WERI-Rb-1 (cell line): ENCODE data around the gene DNM2.

Experiments used
- DNase-seq: peaks from one replicate; pipeline ENCODE4 v3.0.0-alpha.2; 2020
- H3K27ac ChIP-seq: fragments of 250-450 bp; sonication (Bioruptor Pico); 2 replicates; pipeline ENCODE4 v1.5.1; 2020; ENCODE audit warnings: mild to moderate bottlenecking, moderate library complexity
- H3K27me3 ChIP-seq: fragments of 250-450 bp; sonication (Bioruptor Pico); 2 replicates; pipeline ENCODE4 v1.5.1; 2021; ENCODE audit warnings: mild to moderate bottlenecking, low read depth, moderate library complexity; ENCODE audit not compliant: insufficient read depth, severe bottlenecking
- H3K36me3 ChIP-seq: fragments of 250-450 bp; sonication (Bioruptor Pico); 2 replicates; pipeline ENCODE4 v1.5.1; 2020; ENCODE audit warnings: mild to moderate bottlenecking, moderate library complexity
- H3K4me3 ChIP-seq: 2 replicates; pipeline ENCODE4 v1.5.1; 2011; ENCODE audit warnings: low read depth, mild to moderate bottlenecking, control low read depth, low read length
- H3K9me3 ChIP-seq: fragments of 250-450 bp; sonication (Bioruptor Pico); 2 replicates; pipeline ENCODE4 v1.5.1; 2021; ENCODE audit warnings: mild to moderate bottlenecking, moderate library complexity; ENCODE audit not compliant: severe bottlenecking
- CTCF ChIP-seq: IDR thresholded peaks from 2 replicates; pipeline ENCODE4 v1.5.1; 2011; ENCODE audit warnings: low read depth, mild to moderate bottlenecking, control low read depth, inconsistent platforms, low read length

Gene DNM2

GRCh38 chr19:10766049-10766623 is 48.3 kb downstream of the DNM2 start:
- Histone ChIP-seq H3K27ac (no peak overlapping the region), H3K36me3 (peaks cover 57% of the 10 kb centered on the region), H3K9me3 (no peaks in the 10 kb centered on the region), H3K27me3 (no peaks in the 10 kb centered on the region), H3K4me3 (no peak overlapping the region)
- no peak for TF ChIP-seq CTCF
- DNase-seq: no peak

- Histone ChIP-seq H3K27me3 (no peaks in the 10 kb centered on the region), H3K4me3 (no peak overlapping the region), H3K36me3 (peaks cover 53% of the 10 kb centered on the region), H3K27ac (no peak overlapping the region), H3K9me3 (no peaks in the 10 kb centered on the region)
- no peak for TF ChIP-seq CTCF
- no peak for DNase-seq
Observed at GRCh38 chr19:10766671-10767201, 48.9 kb downstream of the DNM2 start.

GRCh38 chr19:10767726-10768125 is 49.8 kb downstream of the DNM2 start:
- H3K27ac ChIP-seq: no peak overlapping the region
- no peak for DNase-seq
- H3K9me3 ChIP-seq: no peaks in the 10 kb centered on the region
- H3K36me3 ChIP-seq: peaks cover 50% of the 10 kb centered on the region
- no peak overlapping the region for H3K4me3 ChIP-seq
- TF ChIP-seq CTCF: no peak
- no peaks in the 10 kb centered on the region for H3K27me3 ChIP-seq

- no peaks in the 10 kb centered on the region for H3K9me3 ChIP-seq
- H3K27ac ChIP-seq: no peak overlapping the region; the same call in 1 of the 2 replicates
- H3K4me3 ChIP-seq: no peak overlapping the region
- no peak for TF ChIP-seq CTCF
- peaks cover 54% of the 10 kb centered on the region for H3K36me3 ChIP-seq
- DNase-seq: no peak
- no peaks in the 10 kb centered on the region for H3K27me3 ChIP-seq
Observed at GRCh38 chr19:10768369-10768768, 50.5 kb downstream of the DNM2 start.

- H3K27ac ChIP-seq: peak overlapping the region; percentile 72
- H3K4me3 ChIP-seq: no peak overlapping the region
- H3K9me3 ChIP-seq: no peaks in the 10 kb centered on the region
- peaks cover 58% of the 10 kb centered on the region for H3K36me3 ChIP-seq
- DNase-seq: no peak
- no peak for TF ChIP-seq CTCF
- H3K27me3 ChIP-seq: no peaks in the 10 kb centered on the region
Observed at GRCh38 chr19:10768936-10769335, 51.1 kb downstream of the DNM2 start.
